CD14-positive monocyte (primary cell): ENCODE results near the gene CPEB3. TPM values are rescaled to one million over a fixed set of nuclear protein-coding genes. Genes with fewer than 3 reads are reported as not detected.
A peak's percentile ranks its signal among the peaks of the same experiment; 100 is the strongest.

Experiments used
- DNase-seq, 3 donors: peaks; one replicate each; pipeline ENCODE4 v3.0.0-alpha.2; 2011 to 2022
- H2AFZ ChIP-seq: 2 replicates; pipeline ENCODE4 v1.6.0; 2012; ENCODE audit warnings: mild to moderate bottlenecking, low read depth, low read length, inconsistent platforms; ENCODE audit not compliant: insufficient read depth, poor library complexity, severe bottlenecking
- H3K27ac ChIP-seq, 2 donors: 1 replicate in 1 of 2; 2 replicates in 1 of 2; pipeline ENCODE4 v1.5.1; 2012 to 2013; ENCODE audit warnings: low read length in 2 of 2, control low read depth in 1 of 2, inconsistent platforms in 1 of 2, low read depth in 1 of 2, mild to moderate bottlenecking in 1 of 2
- H3K27me3 ChIP-seq, 2 donors: one replicate each; pipeline versions ENCODE4 v1.6.0 to v1.6.1; 2011 to 2013; ENCODE audit warnings: low read length in 2 of 2; ENCODE audit not compliant: control insufficient read depth in 2 of 2, insufficient read depth in 2 of 2
- H3K36me3 ChIP-seq, 2 donors: replicated peaks in 1 of 2; 1 replicate in 1 of 2; 2 replicates in 1 of 2; pipeline versions ENCODE4 v1.5.1 to v1.6.1; 2012 to 2013; ENCODE audit warnings: low read length in 2 of 2, control low read depth in 1 of 2, inconsistent platforms in 1 of 2, mild to moderate bottlenecking in 1 of 2; ENCODE audit not compliant: insufficient read depth in 2 of 2, control insufficient read depth in 1 of 2
- H3K4me1 ChIP-seq, 2 donors: 1 replicate in 1 of 2; 2 replicates in 1 of 2; pipeline versions ENCODE4 v1.5.1 to v1.6.1; 2012 to 2013; ENCODE audit warnings: low read length in 2 of 2, control low read depth in 1 of 2, inconsistent platforms in 1 of 2, mild to moderate bottlenecking in 1 of 2, moderate library complexity in 1 of 2; ENCODE audit not compliant: insufficient read depth in 2 of 2, control insufficient read depth in 1 of 2
- H3K4me2 ChIP-seq: replicated peaks from 2 replicates; pipeline ENCODE3; 2012; ENCODE audit warnings: low read length, moderate library complexity, mild to moderate bottlenecking; ENCODE audit not compliant: poor library complexity, severe bottlenecking; ENCODE audit errors: extremely low read depth
- H3K4me3 ChIP-seq, 3 experiments: fragments of 200-600 bp in 1 of 3; sonication (generic) in 1 of 3; replicated peaks in 1 of 3; 1 replicate in 2 of 3; 2 replicates in 1 of 3; pipeline ENCODE4 v1.5.1; 2011 to 2013; ENCODE audit warnings: low read length in 3 of 3, mild to moderate bottlenecking in 3 of 3, control low read depth in 2 of 3, low read depth in 2 of 3, inconsistent platforms in 1 of 3, moderate library complexity in 1 of 3
- H3K79me2 ChIP-seq: 2 replicates; pipeline ENCODE4 v1.6.0; 2012; ENCODE audit warnings: mild to moderate bottlenecking, control low read depth, inconsistent platforms, low read length, moderate library complexity; ENCODE audit not compliant: insufficient read depth
- H3K9ac ChIP-seq: 2 replicates; pipeline ENCODE4 v1.6.0; 2017; ENCODE audit warnings: low read length, mild to moderate bottlenecking; ENCODE audit not compliant: insufficient read depth, poor library complexity, severe bottlenecking
- H3K9me3 ChIP-seq, 2 donors: replicated peaks in 1 of 2; 1 replicate in 1 of 2; 2 replicates in 1 of 2; pipeline versions ENCODE4 v1.5.1 to v1.6.1; 2012 to 2013; ENCODE audit warnings: low read length in 2 of 2, control low read depth in 1 of 2; ENCODE audit not compliant: control insufficient read depth in 1 of 2, insufficient read depth in 1 of 2
- H4K20me1 ChIP-seq: 2 replicates; pipeline ENCODE4 v1.6.0; 2012; ENCODE audit warnings: mild to moderate bottlenecking, low read length, control low read depth, moderate library complexity; ENCODE audit not compliant: insufficient read depth
- H3K27ac Mint-ChIP-seq, 7 donors: one replicate each; pipeline ENCODE4 v1.8.0; 2020; ENCODE audit warnings: mild to moderate bottlenecking in 7 of 7, mixed read lengths in 7 of 7, moderate library complexity in 6 of 7, inconsistent platforms in 2 of 7
- H3K27me3 Mint-ChIP-seq, 3 donors: one replicate each; pipeline ENCODE4 v1.8.0; 2021 to 2022; ENCODE audit warnings: low read depth in 3 of 3, mild to moderate bottlenecking in 3 of 3, mixed read lengths in 3 of 3, moderate library complexity in 3 of 3, inconsistent platforms in 1 of 3
- H3K36me3 Mint-ChIP-seq, 2 donors: one replicate each; pipeline ENCODE4 v1.8.0; 2020; ENCODE audit warnings: mixed read lengths in 2 of 2, inconsistent platforms in 1 of 2, mild to moderate bottlenecking in 1 of 2
- H3K4me1 Mint-ChIP-seq: one replicate; pipeline ENCODE4 v1.8.0; 2020; ENCODE audit warnings: mild to moderate bottlenecking, mixed read lengths
- H3K4me3 Mint-ChIP-seq, 2 donors: one replicate each; pipeline ENCODE4 v1.8.0; 2020; ENCODE audit warnings: mild to moderate bottlenecking in 2 of 2, mixed read lengths in 2 of 2, moderate library complexity in 1 of 2
- H3K9me3 Mint-ChIP-seq, 7 donors: one replicate each; pipeline ENCODE4 v1.8.0; 2020 to 2022; ENCODE audit warnings: mixed read lengths in 7 of 7, mild to moderate bottlenecking in 6 of 7, moderate library complexity in 6 of 7, inconsistent platforms in 2 of 7
- WGBS: methylation state at CpG from one replicate; pipeline ENCODE4 v1.1.5; 2013; ENCODE audit warnings: missing lambda C conversion rate; ENCODE audit not compliant: insufficient coverage; 5-methylcytosine and 5-hydroxymethylcytosine counted together
- intact Hi-C, 2 donors: fragments of 100-400 bp; cut with micrococcal nuclease; formaldehyde crosslinking; loops; one replicate each; pipeline versions ENCODE4 v1.15.0 to v1.15.1; 2023
- polyA plus RNA-seq, 3 donors: library from polyadenylated mRNA; depleted of rRNA in 1 of 3; unstranded in 2 of 3; stranded (reverse) in 1 of 3; fragments of 300-500 nt in 2 of 3; fragments of >200 nt in 1 of 3; fragmentation: Illumina TruSeq in 2 of 3; gene quantifications; 1 replicate in 2 of 3; 2 replicates in 1 of 3; pipeline ENCODE4 v1.2.3, GENCODE V29; 2012 to 2021
- TF ChIP-seq, protein P1 (sequence below): fragments of 200-600 bp; IDR thresholded peaks from one replicate; pipeline ENCODE4 v1.8.0; 2022; ENCODE audit warnings: antibody characterized with exemption, mild to moderate bottlenecking

Gene CPEB3
- polyA plus RNA-seq, 3 donors = 1.8 to 2.9 (median 2.1) TPM

DNA sequence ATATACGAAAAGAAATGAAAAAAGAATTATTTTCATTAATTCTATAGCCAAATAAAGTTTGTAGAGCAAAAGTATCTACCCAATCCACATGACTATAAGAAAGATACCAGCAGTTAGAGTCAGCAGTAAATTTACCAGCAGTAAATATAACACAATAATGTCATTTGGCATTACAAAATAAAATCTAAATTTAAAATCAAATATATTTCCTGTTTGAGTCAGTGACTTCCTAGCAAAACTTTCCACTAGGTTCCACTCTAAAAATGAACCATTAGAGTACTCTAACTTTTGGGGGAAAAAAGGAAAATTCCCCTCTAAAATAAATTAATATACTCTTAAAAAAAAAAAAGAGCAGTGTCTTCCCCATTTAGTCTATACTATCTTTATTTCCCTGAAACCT lies 144.8 kb downstream of the CPEB3 start:
- H3K4me3 ChIP-seq = no peak overlapping the region
- no peaks in the 10 kb centered on the region for H3K9me3 ChIP-seq
- peaks cover 41% of the 10 kb centered on the region for H3K4me1 Mint-ChIP-seq
- peak overlapping the region in 1 of 2 donors; percentile 45 for H3K27ac ChIP-seq
- TF ChIP-seq, protein P1, sequence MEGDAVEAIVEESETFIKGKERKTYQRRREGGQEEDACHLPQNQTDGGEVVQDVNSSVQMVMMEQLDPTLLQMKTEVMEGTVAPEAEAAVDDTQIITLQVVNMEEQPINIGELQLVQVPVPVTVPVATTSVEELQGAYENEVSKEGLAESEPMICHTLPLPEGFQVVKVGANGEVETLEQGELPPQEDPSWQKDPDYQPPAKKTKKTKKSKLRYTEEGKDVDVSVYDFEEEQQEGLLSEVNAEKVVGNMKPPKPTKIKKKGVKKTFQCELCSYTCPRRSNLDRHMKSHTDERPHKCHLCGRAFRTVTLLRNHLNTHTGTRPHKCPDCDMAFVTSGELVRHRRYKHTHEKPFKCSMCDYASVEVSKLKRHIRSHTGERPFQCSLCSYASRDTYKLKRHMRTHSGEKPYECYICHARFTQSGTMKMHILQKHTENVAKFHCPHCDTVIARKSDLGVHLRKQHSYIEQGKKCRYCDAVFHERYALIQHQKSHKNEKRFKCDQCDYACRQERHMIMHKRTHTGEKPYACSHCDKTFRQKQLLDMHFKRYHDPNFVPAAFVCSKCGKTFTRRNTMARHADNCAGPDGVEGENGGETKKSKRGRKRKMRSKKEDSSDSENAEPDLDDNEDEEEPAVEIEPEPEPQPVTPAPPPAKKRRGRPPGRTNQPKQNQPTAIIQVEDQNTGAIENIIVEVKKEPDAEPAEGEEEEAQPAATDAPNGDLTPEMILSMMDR = no peak
- H3K4me2 ChIP-seq = no peak overlapping the region
- H3K4me1 ChIP-seq = peaks cover 21 to 38% of the 10 kb centered on the region in 2 donors
- H3K27me3 Mint-ChIP-seq = no peaks in the 10 kb centered on the region
- intact Hi-C loops = loop anchor here in 1 of 2 donors (5.0 kb wide), 1 partner anchor 44 kb away; no protein-coding TSS in a partner anchor
- H2AFZ ChIP-seq = no peak overlapping the region
- H3K27ac Mint-ChIP-seq = no peak overlapping the region
- H3K9me3 Mint-ChIP-seq = no peaks in the 10 kb centered on the region
- no peak for DNase-seq
- peaks cover 4% of the 10 kb centered on the region for H4K20me1 ChIP-seq
- no peak overlapping the region for H3K4me3 Mint-ChIP-seq
- H3K27me3 ChIP-seq = no peaks in the 10 kb centered on the region
- peaks cover 18% of the 10 kb centered on the region for H3K79me2 ChIP-seq
- H3K9ac ChIP-seq = no peak overlapping the region
- peaks cover 2 to 3% of the 10 kb centered on the region in 2 donors for H3K36me3 Mint-ChIP-seq
- WGBS = no CpG with 5 or more reads among the region's 1 CpG
- H3K36me3 ChIP-seq = peaks cover 0 to 5% of the 10 kb centered on the region in 2 donors

DNA sequence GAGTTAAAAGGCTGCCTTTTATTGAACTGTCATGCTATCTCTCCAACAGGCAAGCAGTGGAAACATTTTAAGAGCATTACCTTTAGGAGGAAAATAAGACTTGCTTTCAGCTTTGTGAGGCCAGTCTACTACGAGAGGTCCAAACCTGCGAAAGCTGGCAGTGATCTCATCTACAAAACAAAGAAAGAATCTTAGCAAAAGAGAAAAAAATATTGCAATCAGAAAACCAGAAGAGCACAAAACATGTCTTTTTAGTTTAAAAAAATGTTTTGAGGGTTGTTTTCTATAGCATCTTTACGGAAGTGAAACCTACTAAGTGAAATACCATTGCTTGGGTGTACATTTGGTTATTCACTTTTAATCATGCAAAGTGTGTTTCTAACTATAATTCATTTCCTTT lies 147.9 kb downstream of the CPEB3 start:
- TF ChIP-seq, protein P1 = no peak
- peaks cover 0 to 9% of the 10 kb centered on the region in 2 donors for H3K36me3 ChIP-seq
- peak overlapping the region; percentile 27 for H2AFZ ChIP-seq
- H4K20me1 ChIP-seq = no peaks in the 10 kb centered on the region
- peaks cover 0 to 5% (median 0%) of the 10 kb centered on the region in 7 donors for H3K9me3 Mint-ChIP-seq
- H3K27ac Mint-ChIP-seq = peak overlapping the region; percentile 82 to 95 (median 91)
- H3K79me2 ChIP-seq = peaks cover 24% of the 10 kb centered on the region
- no peak overlapping the region for H3K9ac ChIP-seq
- no peaks in the 10 kb centered on the region for H3K27me3 Mint-ChIP-seq
- WGBS = no CpG with 5 or more reads among the region's 3 CpGs
- intact Hi-C loops = no loop called here
- no peaks in the 10 kb centered on the region for H3K27me3 ChIP-seq
- H3K4me1 ChIP-seq = peaks cover 21 to 43% of the 10 kb centered on the region in 2 donors
- peak overlapping the region in 2 of 3 experiments; percentile 20 to 59 for H3K4me3 ChIP-seq
- H3K4me3 Mint-ChIP-seq = peak overlapping the region; percentile 53 to 65
- peaks cover 11 to 21% of the 10 kb centered on the region in 2 donors for H3K36me3 Mint-ChIP-seq
- peaks cover 46% of the 10 kb centered on the region for H3K4me1 Mint-ChIP-seq
- H3K9me3 ChIP-seq = no peaks in the 10 kb centered on the region
- H3K27ac ChIP-seq = peak overlapping the region; percentile 15 to 83
- DNase-seq = peak; percentile 15 to 47 (median 37)
- peak overlapping the region; percentile 65 for H3K4me2 ChIP-seq
